C4-2B (cell line): ENCODE data around the gene ZBTB48.
A peak's percentile ranks its signal among the peaks of the same experiment; 100 is the strongest.

ENCODE experiments used
- H3K27ac ChIP-seq: fragments of 450-650 bp; 2 replicates; pipeline ENCODE4 v1.5.1; 2017
- CTCF ChIP-seq: fragments of 450-650 bp; conservative IDR thresholded peaks from 2 replicates; pipeline ENCODE4 v1.5.1; 2017; ENCODE audit warnings: mild to moderate bottlenecking
- ZFX ChIP-seq: fragments of 450-650 bp; IDR thresholded peaks from 2 replicates; pipeline ENCODE4 v1.6.1; 2017

The ZBTB48 gene

GRCh38 chr1:6544831-6545230 is 35.0 kb upstream of the ZBTB48 start:
- TF ChIP-seq CTCF (no peak), ZFX (no peak)
- no peak overlapping the region for H3K27ac ChIP-seq

GRCh38 chr1:6545276-6546112 is 34.3 kb upstream of the ZBTB48 start:
- H3K27ac ChIP-seq, result no peak overlapping the region
- TF ChIP-seq ZFX (no peak), CTCF (no peak)

- TF ChIP-seq CTCF, result no peak
- TF ChIP-seq ZFX, result no peak
- H3K27ac ChIP-seq, result no peak overlapping the region
Observed at GRCh38 chr1:6546326-6546725, 33.5 kb upstream of the ZBTB48 start.

- no peak overlapping the region for H3K27ac ChIP-seq
- TF ChIP-seq CTCF (no peak), ZFX (no peak)
Observed at GRCh38 chr1:6547301-6547700, 32.5 kb upstream of the ZBTB48 start.

- peak within 1 kb of the TSS; percentile 86 for H3K27ac ChIP-seq
- TF ChIP-seq ZFX, result peak; percentile 93
- TF ChIP-seq CTCF, result peak; percentile 99
Observed at GRCh38 chr1:6554031-6554906, 25.5 kb upstream of the ZBTB48 start, which contains the start of gene NOL9. Gene NOL9, minus strand, starts transcription at chr1:6554513. Its CDS starts 11 bp downstream, at chr1:6554502.

- no peak for TF ChIP-seq ZFX
- no peak for TF ChIP-seq CTCF
- peak within 1 kb of the TSS; percentile 86 for H3K27ac ChIP-seq
Observed at GRCh38 chr1:6554907-6555778, 24.7 kb upstream of the ZBTB48 start, which contains the start of gene TAS1R1. Gene TAS1R1, plus strand, starts transcription at chr1:6555307. Its CDS starts 67 bp downstream, at chr1:6555374.
